HepG2 (cell line): ENCODE results near the gene PTPRH. TPM values are rescaled to one million over a fixed set of nuclear protein-coding genes. Genes with fewer than 3 reads are reported as not detected.

ENCODE experiments used
- ATAC-seq: fragments of 200-7000 bp; cut with Tn5 transposase; 3 replicates; pipeline ENCODE4 v1.9.1; 2020; ENCODE audit warnings: mild to moderate bottlenecking, moderate library complexity
- BruUV-seq: library from RNA; stranded (reverse); fragments of 400-500 nt; replicated peaks from 2 replicates; lab custom pipeline; 2021; lab: Mats Ljungman, UMichigan
- CTCF ChIA-PET: fragments of 300-600 bp; formaldehyde crosslinking; extraction: SDS; loops from one replicate; lab custom pipeline; 2021; ENCODE audit warnings: low total read pairs, inconsistent platforms, low intra/inter-chr PET ratio; lab: Yijun Ruan, JAX
- POLR2A ChIA-PET: fragments of 350-600 bp; sonication (Branson Sonifier 250); formaldehyde crosslinking; loops from one replicate; lab custom pipeline; 2020; ENCODE audit warnings: antibody characterized with exemption, inconsistent platforms; lab: Yijun Ruan, JAX
- DNase-seq: peaks from one replicate; pipeline ENCODE4 v3.0.0-alpha.2; 2015; ENCODE audit warnings: low spot score
- FAIRE-seq: peaks from 3 replicates; lab custom pipeline; 2011; peaks lifted over from hg19 to GRCh38; lab: Jason Lieb, UNC
- H2AFZ ChIP-seq: one replicate; pipeline ENCODE4 v1.6.1; 2011; ENCODE audit warnings: low read length, inconsistent platforms
- H3K27ac ChIP-seq: fragments of 300-600 bp; 3 replicates; pipeline ENCODE4 v1.8.0; 2011; ENCODE audit warnings: mixed run types, mild to moderate bottlenecking, mixed read lengths, low read length, inconsistent platforms; ENCODE audit not compliant: insufficient read depth; ENCODE audit errors: extremely low read length
- H3K27me3 ChIP-seq, 2 experiments: fragments of 200-600 bp in 1 of 2; 2 replicates in 1 of 2; 3 replicates in 1 of 2; pipeline versions ENCODE4 v1.6.0 to v1.8.0; 2011; ENCODE audit warnings: low read length in 2 of 2, mild to moderate bottlenecking in 2 of 2, moderate library complexity in 2 of 2, inconsistent platforms in 1 of 2; ENCODE audit not compliant: insufficient read depth in 2 of 2, control insufficient read depth in 1 of 2
- H3K36me3 ChIP-seq, 2 experiments: fragments of 200-600 bp in 1 of 2; replicated peaks in 1 of 2; 2 replicates in 1 of 2; 3 replicates in 1 of 2; pipeline versions ENCODE4 v1.5.1 to v1.8.0; 2011; ENCODE audit warnings: low read length in 2 of 2, inconsistent platforms in 1 of 2; ENCODE audit not compliant: insufficient read depth in 2 of 2, control insufficient read depth in 1 of 2
- H3K4me1 ChIP-seq: 2 replicates; pipeline ENCODE4 v1.5.1; 2012; ENCODE audit warnings: low read length, inconsistent platforms; ENCODE audit not compliant: insufficient read depth
- H3K4me2 ChIP-seq: 2 replicates; pipeline ENCODE4 v1.6.0; 2011; ENCODE audit warnings: low read depth, low read length, inconsistent platforms
- H3K4me3 ChIP-seq, 3 experiments: fragments of 200-600 bp in 1 of 3; sonication (generic), shearing (Covaris generic) in 1 of 3; replicated peaks in 1 of 3; 2 replicates each; pipeline ENCODE4 v1.5.1; 2011 to 2016; ENCODE audit warnings: low read length in 3 of 3, inconsistent platforms in 2 of 3, low read depth in 2 of 3, mild to moderate bottlenecking in 2 of 3, control low read depth in 1 of 3, mixed read lengths in 1 of 3; ENCODE audit not compliant: insufficient read depth in 1 of 3
- H3K79me2 ChIP-seq: one replicate; pipeline ENCODE4 v1.6.1; 2011; ENCODE audit warnings: low read length, inconsistent platforms; ENCODE audit not compliant: insufficient read depth
- H3K9ac ChIP-seq: 2 replicates; pipeline ENCODE4 v1.6.0; 2011; ENCODE audit warnings: mild to moderate bottlenecking, low read depth, low read length, inconsistent platforms; ENCODE audit not compliant: insufficient read depth
- H3K9me3 ChIP-seq: 2 replicates; pipeline ENCODE4 v1.5.1; 2012; ENCODE audit warnings: mild to moderate bottlenecking, low read length
- H4K20me1 ChIP-seq: 2 replicates; pipeline ENCODE4 v1.6.0; 2011; ENCODE audit warnings: inconsistent platforms, mild to moderate bottlenecking, low read length, moderate library complexity; ENCODE audit not compliant: insufficient read depth
- ARID2 ChIP-seq: sonication (generic); formaldehyde crosslinking; IDR thresholded peaks from 2 replicates; pipeline ENCODE4 v1.8.1; 2022; ENCODE audit warnings: mild to moderate bottlenecking, missing genetic modification reagents, borderline replicate concordance
- HIVEP1 ChIP-seq: sonication (generic); formaldehyde crosslinking; IDR thresholded peaks from 2 replicates; pipeline ENCODE4 v1.4.0; 2020; ENCODE audit warnings: mild to moderate bottlenecking, missing genetic modification reagents
- KLF13 ChIP-seq: sonication (generic); formaldehyde crosslinking; IDR thresholded peaks from 2 replicates; pipeline ENCODE4 v1.4.0; 2020; ENCODE audit warnings: mild to moderate bottlenecking, missing genetic modification reagents
- NCOA1 ChIP-seq: sonication (generic); formaldehyde crosslinking; IDR thresholded peaks from 2 replicates; pipeline ENCODE4 v1.9.0; 2021; ENCODE audit warnings: missing genetic modification reagents
- SMC3 ChIP-seq: IDR thresholded peaks from 2 replicates; pipeline ENCODE4 v1.6.1; 2011; ENCODE audit warnings: low read length, improper control_type of control experiment
- TOPORS ChIP-seq: sonication (generic); formaldehyde crosslinking; IDR thresholded peaks from 2 replicates; pipeline ENCODE4 v1.8.0; 2023; ENCODE audit warnings: mild to moderate bottlenecking, missing genetic modification reagents
- ZNF260 ChIP-seq: sonication (generic); formaldehyde crosslinking; IDR thresholded peaks from 2 replicates; pipeline ENCODE4 v1.4.0; 2020; ENCODE audit warnings: missing genetic modification reagents, low read depth, mild to moderate bottlenecking, borderline replicate concordance
- ZNF652 ChIP-seq: IDR thresholded peaks from 2 replicates; pipeline ENCODE4 v1.6.1; 2016; ENCODE audit warnings: low read depth, borderline replicate concordance
- WGBS: methylation state at CpG from one replicate; pipeline ENCODE4 v1.1.6; 2017; ENCODE audit warnings: low lambda C conversion rate; 5-methylcytosine and 5-hydroxymethylcytosine counted together
- in situ Hi-C: cut with HindIII; loops from 2 replicates; pipeline ENCODE4 v1.10.0; 2017; ENCODE audit warnings: low pct_unique_long_range_greater_than_20kb; ENCODE audit not compliant: extremely low pct_ligation_motif_present
- intact Hi-C: fragments of 100-400 bp; cut with micrococcal nuclease; formaldehyde crosslinking; loops from one replicate; pipeline ENCODE4 v1.10.0; 2022; ENCODE audit not compliant: unreplicated experiment
- polyA plus RNA-seq, 8 experiments: library from polyadenylated mRNA; depleted of rRNA in 3 of 8; stranded (reverse) in 7 of 8; unstranded in 1 of 8; fragments of >200 nt; fragmentation: Illumina TruSeq in 4 of 8; extraction: Trizol in 4 of 8; gene quantifications; 2 replicates each; pipeline versions ENCODE4 v1.2.1 to v1.2.3, GENCODE V29; 2011 to 2016; ENCODE audit warnings: low read depth in 4 of 8, missing spikeins in 1 of 8, mixed read lengths in 1 of 8; ENCODE audit not compliant: insufficient read depth in 1 of 8
- total RNA-seq, 5 experiments: library from RNA; depleted of rRNA; stranded (reverse); fragments of >200 nt; fragmentation: Illumina TruSeq; extraction: Trizol; gene quantifications; 2 replicates each; pipeline ENCODE4 v1.2.3, GENCODE V29; 2016; ENCODE audit warnings: low read depth in 1 of 5
- TF ChIP-seq, protein P1 (sequence below): sonication (generic); formaldehyde crosslinking; IDR thresholded peaks from 2 replicates; pipeline ENCODE4 v1.4.0; 2020; ENCODE audit warnings: missing genetic modification reagents, borderline replicate concordance
- TF ChIP-seq, protein P2 (sequence below): IDR thresholded peaks from 2 replicates; pipeline ENCODE4 v1.6.1; 2016; ENCODE audit warnings: missing compliant biosample characterization, missing genetic modification reagents, borderline replicate concordance
- TF ChIP-seq, protein P3 (sequence below): sonication (generic); formaldehyde crosslinking; IDR thresholded peaks from 2 replicates; pipeline ENCODE4 v1.5.0; 2020; ENCODE audit warnings: mild to moderate bottlenecking, missing genetic modification reagents, moderate library complexity
- TF ChIP-seq, protein P4 (sequence below): IDR thresholded peaks from 2 replicates; pipeline ENCODE4 v1.6.1; 2018; ENCODE audit warnings: missing genetic modification reagents
- TF ChIP-seq, protein P5 (sequence below): sonication (generic); formaldehyde crosslinking; IDR thresholded peaks from 2 replicates; pipeline ENCODE4 v1.9.0; 2022; ENCODE audit warnings: missing genetic modification reagents, mild to moderate bottlenecking, borderline replicate concordance

PTPRH gene
- total and polyA plus RNA-seq, 2 of the 13 experiments (the other 11 are each of a cell fraction or from before 2014, with no cell fraction given), result 14.7 to 125 TPM

DNA sequence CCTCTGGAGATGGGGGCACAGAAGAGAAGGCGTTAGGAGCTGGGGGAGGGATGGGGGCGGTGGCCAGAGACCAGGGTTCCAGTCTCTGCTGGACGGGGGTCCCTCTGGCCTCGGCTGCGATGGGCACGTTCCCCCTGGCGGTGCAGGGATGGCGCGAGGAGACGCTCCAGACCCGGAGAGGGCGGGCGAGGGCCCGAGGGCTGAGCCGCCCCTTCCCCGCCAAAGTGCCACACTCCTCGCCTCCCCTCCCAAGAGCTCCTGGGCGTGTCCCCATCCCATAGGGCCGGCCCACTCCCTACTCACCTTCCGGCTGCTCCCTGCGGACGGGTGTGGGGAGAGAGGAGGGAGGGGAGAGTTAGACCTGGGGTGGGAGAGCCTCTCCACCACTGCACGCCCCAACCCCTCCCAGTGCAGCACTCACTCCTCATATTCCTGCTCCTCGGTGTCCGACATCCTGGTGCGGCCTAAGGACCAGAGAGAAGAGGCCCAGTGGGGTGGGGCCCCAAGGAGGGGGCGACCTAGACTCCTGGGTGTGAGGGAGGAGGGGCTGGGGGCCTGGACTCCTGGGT lies 62.5 kb downstream of the PTPRH start (continued):
- no peak for TF ChIP-seq TOPORS
- TF ChIP-seq ZNF260 (CRISPR knock-in tag), result no peak
- TF ChIP-seq, protein P1, sequence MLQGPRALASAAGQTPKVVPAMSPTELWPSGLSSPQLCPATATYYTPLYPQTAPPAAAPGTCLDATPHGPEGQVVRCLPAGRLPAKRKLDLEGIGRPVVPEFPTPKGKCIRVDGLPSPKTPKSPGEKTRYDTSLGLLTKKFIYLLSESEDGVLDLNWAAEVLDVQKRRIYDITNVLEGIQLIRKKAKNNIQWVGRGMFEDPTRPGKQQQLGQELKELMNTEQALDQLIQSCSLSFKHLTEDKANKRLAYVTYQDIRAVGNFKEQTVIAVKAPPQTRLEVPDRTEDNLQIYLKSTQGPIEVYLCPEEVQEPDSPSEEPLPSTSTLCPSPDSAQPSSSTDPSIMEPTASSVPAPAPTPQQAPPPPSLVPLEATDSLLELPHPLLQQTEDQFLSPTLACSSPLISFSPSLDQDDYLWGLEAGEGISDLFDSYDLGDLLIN, result no peak
- TF ChIP-seq HIVEP1 (CRISPR knock-in tag), result 0 out of 2 replicates have a peak, but pooled peaks have one; percentile 24
- TF ChIP-seq ARID2, result no peak
- TF ChIP-seq, protein P2, sequence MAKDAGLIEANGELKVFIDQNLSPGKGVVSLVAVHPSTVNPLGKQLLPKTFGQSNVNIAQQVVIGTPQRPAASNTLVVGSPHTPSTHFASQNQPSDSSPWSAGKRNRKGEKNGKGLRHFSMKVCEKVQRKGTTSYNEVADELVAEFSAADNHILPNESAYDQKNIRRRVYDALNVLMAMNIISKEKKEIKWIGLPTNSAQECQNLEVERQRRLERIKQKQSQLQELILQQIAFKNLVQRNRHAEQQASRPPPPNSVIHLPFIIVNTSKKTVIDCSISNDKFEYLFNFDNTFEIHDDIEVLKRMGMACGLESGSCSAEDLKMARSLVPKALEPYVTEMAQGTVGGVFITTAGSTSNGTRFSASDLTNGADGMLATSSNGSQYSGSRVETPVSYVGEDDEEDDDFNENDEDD (CRISPR knock-in tag), result no peak
- no peak for TF ChIP-seq KLF13

DNA sequence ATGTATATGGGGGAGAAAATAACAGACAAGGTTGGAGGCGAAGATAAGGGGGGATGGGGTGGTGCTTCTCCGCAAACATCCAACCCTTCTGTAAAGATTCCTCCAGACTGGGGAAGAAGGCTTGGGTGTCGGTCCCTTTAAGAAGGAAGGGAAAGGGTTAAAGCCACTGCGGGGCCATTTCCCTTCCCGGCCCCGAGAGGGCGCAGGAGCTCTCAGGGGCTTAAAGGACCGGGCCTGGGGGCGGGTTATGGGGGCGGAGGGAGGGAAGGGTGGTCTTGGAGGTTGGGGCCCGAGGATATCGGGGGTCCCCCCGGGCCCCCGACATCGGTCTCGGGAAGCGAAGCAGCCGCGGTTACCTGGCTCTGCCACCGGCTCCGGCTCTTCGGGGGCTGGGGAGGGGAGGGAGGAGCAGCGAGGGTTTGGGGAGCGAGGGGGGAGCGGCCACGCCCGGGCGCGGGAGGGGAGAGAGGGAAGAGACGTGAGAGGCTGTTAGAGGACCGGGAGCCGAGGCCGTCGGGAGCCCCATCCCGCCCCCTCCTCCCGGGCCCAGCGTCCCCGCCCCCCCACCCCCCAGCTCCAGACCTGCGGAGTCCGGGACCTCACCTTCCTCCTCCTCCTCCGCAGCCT lies 63.1 kb downstream of the PTPRH start:
- H3K4me2 ChIP-seq, result peak overlapping the region; percentile 49; the same call in 1 of the 2 replicates
- ChIA-PET POLR2A (interaction anchor here (1.2 to 1.7 kb wide), 3 partner anchors 13 to 316 kb away, joined by 3 to 6 read pairs (median 3); partner anchors contain the start of gene ISOC2), CTCF (interaction anchor here (0.7 kb wide), 1 partner anchor 15 kb away, joined by 3 read pairs; no protein-coding TSS in a partner anchor)
- BruUV-seq, result no TSS peak
- peaks cover 0 to 23% of the 10 kb centered on the region in 2 experiments; a peak in 2 of 5 replicates for H3K27me3 ChIP-seq
- H4K20me1 ChIP-seq, result no peaks in the 10 kb centered on the region
- intact Hi-C loops (no loop called here), in situ Hi-C loops (loop anchor here (5.0 kb wide), 1 partner anchor 261 kb away; the partner anchor contains the start of gene UBE2S)
- H3K9me3 ChIP-seq, result no peaks in the 10 kb centered on the region
- ATAC-seq (peak; percentile 17; the same call in 2 of the 3 replicates), FAIRE-seq (no peak), DNase-seq (no peak)
- H3K9ac ChIP-seq, result no peak overlapping the region
- H2AFZ ChIP-seq, result no peak overlapping the region
- no peaks in the 10 kb centered on the region for H3K79me2 ChIP-seq
- H3K27ac ChIP-seq, result no peak overlapping the region
- H3K4me1 ChIP-seq, result peaks cover 20% of the 10 kb centered on the region; the same call in 1 of the 2 replicates
- H3K4me3 ChIP-seq, result peak overlapping the region in 2 of 3 experiments; percentile 36 to 46; a peak in 3 of 6 replicates
- no peaks in the 10 kb centered on the region for H3K36me3 ChIP-seq
- 0 out of 2 replicates have a peak, but pooled peaks have one; percentile 17 for TF ChIP-seq SMC3
- TF ChIP-seq, protein P3, sequence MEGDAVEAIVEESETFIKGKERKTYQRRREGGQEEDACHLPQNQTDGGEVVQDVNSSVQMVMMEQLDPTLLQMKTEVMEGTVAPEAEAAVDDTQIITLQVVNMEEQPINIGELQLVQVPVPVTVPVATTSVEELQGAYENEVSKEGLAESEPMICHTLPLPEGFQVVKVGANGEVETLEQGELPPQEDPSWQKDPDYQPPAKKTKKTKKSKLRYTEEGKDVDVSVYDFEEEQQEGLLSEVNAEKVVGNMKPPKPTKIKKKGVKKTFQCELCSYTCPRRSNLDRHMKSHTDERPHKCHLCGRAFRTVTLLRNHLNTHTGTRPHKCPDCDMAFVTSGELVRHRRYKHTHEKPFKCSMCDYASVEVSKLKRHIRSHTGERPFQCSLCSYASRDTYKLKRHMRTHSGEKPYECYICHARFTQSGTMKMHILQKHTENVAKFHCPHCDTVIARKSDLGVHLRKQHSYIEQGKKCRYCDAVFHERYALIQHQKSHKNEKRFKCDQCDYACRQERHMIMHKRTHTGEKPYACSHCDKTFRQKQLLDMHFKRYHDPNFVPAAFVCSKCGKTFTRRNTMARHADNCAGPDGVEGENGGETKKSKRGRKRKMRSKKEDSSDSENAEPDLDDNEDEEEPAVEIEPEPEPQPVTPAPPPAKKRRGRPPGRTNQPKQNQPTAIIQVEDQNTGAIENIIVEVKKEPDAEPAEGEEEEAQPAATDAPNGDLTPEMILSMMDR, result peak; percentile 62
- TF ChIP-seq ZNF652 (CRISPR knock-in tag), result peak; percentile 98
- TF ChIP-seq, protein P4, sequence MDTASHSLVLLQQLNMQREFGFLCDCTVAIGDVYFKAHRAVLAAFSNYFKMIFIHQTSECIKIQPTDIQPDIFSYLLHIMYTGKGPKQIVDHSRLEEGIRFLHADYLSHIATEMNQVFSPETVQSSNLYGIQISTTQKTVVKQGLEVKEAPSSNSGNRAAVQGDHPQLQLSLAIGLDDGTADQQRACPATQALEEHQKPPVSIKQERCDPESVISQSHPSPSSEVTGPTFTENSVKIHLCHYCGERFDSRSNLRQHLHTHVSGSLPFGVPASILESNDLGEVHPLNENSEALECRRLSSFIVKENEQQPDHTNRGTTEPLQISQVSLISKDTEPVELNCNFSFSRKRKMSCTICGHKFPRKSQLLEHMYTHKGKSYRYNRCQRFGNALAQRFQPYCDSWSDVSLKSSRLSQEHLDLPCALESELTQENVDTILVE, result no peak
- no peak for TF ChIP-seq NCOA1
- TF ChIP-seq, protein P5, sequence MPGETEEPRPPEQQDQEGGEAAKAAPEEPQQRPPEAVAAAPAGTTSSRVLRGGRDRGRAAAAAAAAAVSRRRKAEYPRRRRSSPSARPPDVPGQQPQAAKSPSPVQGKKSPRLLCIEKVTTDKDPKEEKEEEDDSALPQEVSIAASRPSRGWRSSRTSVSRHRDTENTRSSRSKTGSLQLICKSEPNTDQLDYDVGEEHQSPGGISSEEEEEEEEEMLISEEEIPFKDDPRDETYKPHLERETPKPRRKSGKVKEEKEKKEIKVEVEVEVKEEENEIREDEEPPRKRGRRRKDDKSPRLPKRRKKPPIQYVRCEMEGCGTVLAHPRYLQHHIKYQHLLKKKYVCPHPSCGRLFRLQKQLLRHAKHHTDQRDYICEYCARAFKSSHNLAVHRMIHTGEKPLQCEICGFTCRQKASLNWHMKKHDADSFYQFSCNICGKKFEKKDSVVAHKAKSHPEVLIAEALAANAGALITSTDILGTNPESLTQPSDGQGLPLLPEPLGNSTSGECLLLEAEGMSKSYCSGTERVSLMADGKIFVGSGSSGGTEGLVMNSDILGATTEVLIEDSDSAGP (CRISPR knock-in tag), result peak; percentile 99
- WGBS, result 3% methylated on average over 19 of the region's 41 CpGs
